Adrenal gland (tissue), 12 donors: Measurements from ENCODE around the gene ABHD3. TPM values are rescaled to one million over a fixed set of nuclear protein-coding genes. Genes with fewer than 3 reads are reported as not detected.
"Not testable (repeated sequence)": the region's sequence is repeated elsewhere in the genome, so short reads cannot be mapped to it uniquely, and the experiment has no call there.

Source experiments
- DNase-seq, 7 donors: peaks; one replicate each; pipeline ENCODE4 v3.0.0-alpha.2; 2019 to 2020
- H3K27ac ChIP-seq, 5 donors: fragments of 200-600 bp; sonication (generic) in 4 of 5; 1 replicate in 3 of 5; 2 replicates in 2 of 5; pipeline versions ENCODE4 v1.5.1 to v1.8.0; 2016 to 2020; ENCODE audit warnings: mild to moderate bottlenecking in 1 of 5
- H3K27me3 ChIP-seq: fragments of 200-600 bp; 2 replicates; pipeline ENCODE4 v1.8.0; 2021
- H3K36me3 ChIP-seq, 2 donors: fragments of 200-600 bp; replicated peaks in 1 of 2; 1 replicate in 1 of 2; 2 replicates in 1 of 2; pipeline versions ENCODE4 v1.5.1 to v1.8.0; 2018 to 2022
- H3K4me1 ChIP-seq, 2 donors: fragments of 200-600 bp; replicated peaks in 1 of 2; 1 replicate in 1 of 2; 2 replicates in 1 of 2; pipeline versions ENCODE4 v1.5.1 to v1.8.0; 2018 to 2021
- H3K4me3 ChIP-seq, 4 donors: fragments of 200-600 bp; sonication (generic) in 3 of 4; one replicate each; pipeline ENCODE4 v1.5.1; 2016 to 2018
- H3K9me3 ChIP-seq, 3 donors: fragments of 200-600 bp; sonication (generic) in 1 of 3; replicated peaks in 1 of 3; 1 replicate in 2 of 3; 2 replicates in 1 of 3; pipeline versions ENCODE4 v1.5.1 to v1.8.0; 2016 to 2021
- POLR2A ChIP-seq, 2 donors: fragments of 450-650 bp; IDR thresholded peaks; one replicate each; pipeline ENCODE4 v1.6.1; 2017; ENCODE audit warnings: antibody characterized with exemption in 2 of 2, mild to moderate bottlenecking in 2 of 2, moderate library complexity in 1 of 2
- WGBS, 4 donors: extraction: QIAGEN DNeasy Blood & Tissue Kit in 2 of 4; methylation state at CpG; one replicate each; pipeline versions ENCODE4 v1.1.5 to v1.1.7; 2013 to 2017; 5-methylcytosine and 5-hydroxymethylcytosine counted together
- intact Hi-C, 2 donors: fragments of 100-400 bp; cut with DNase I; formaldehyde crosslinking; loops; one replicate each; pipeline versions ENCODE4 v1.14.1 to v1.15.0; 2022 to 2023
- polyA plus RNA-seq, 3 donors: library from polyadenylated mRNA; stranded (reverse); fragments of 200-250 nt in 2 of 3; fragments of 350-450 nt in 1 of 3; fragmentation: Illumina TruSeq in 1 of 3; extraction: RNeasy Lipid Tissue Mini Kit (QIAGEN cat#74804) in 1 of 3; gene quantifications; one replicate each; pipeline ENCODE4 v1.2.3, GENCODE V29; 2013 to 2014
- total RNA-seq, 9 donors: library from RNA; depleted of rRNA in 4 of 9; stranded (reverse); fragments of >200 nt in 4 of 9; fragments of 120-200 nt in 1 of 9; fragmentation: NEBNext Ultra II Directional in 1 of 9; extraction: Animal tissue kit (Norgen Biotek cat#: 25700) in 1 of 9; gene quantifications; one replicate each; pipeline versions ENCODE4 v1.1.0 to v1.2.4, GENCODE V29; 2013 to 2023
- TF ChIP-seq, protein P1 (sequence below), 6 experiments: fragments of 450-650 bp in 4 of 6; fragments of 200-600 bp in 2 of 6; sonication (generic) in 1 of 6; IDR thresholded peaks; 1 replicate in 5 of 6; 2 replicates in 1 of 6; pipeline versions ENCODE4 v1.5.1 to v1.8.0; 2016 to 2021; ENCODE audit warnings: antibody characterized with exemption in 6 of 6, mild to moderate bottlenecking in 2 of 6, moderate library complexity in 1 of 6
- donor health status: healthy with polysubstance abuse.
- donor health status: Bipolar disorder and iron deficiency.
- donor health status: DM: yes; HTN: yes; CAD: no.
- donor health status: DM: no; HTN: no; CAD: no.
- donor health status: DM: no; HTN: no; CAD: no.
- donor health status: DM: yes; HTN: yes; CAD: no.

The ABHD3 gene
- total and polyA plus RNA-seq, 12 donors: 2.6 to 25.2 (median 10.4) TPM

DNA sequence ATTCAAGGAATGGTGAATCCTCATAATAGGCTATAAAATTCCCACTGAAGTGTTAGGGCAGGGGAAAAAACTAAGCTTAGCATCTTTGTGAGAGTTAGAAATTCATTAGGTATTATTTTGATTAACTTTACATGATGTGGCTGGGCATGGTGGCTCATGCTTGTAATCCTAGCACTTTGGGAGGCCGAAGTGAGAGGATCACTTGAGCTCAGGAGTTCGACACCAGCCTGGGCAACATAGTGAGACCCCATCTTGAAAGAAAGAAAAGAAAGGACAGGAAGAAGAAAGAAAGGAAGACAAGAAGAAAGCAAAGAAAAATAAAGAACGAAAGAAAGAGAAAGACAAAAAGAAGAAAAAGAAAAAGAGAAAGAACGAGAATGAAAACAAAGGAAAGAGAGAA, 52.5 kb downstream of the ABHD3 start:
- Histone ChIP-seq H3K36me3 (no peaks in the 10 kb centered on the region), H3K27ac (no peak overlapping the region), H3K4me3 (no peak overlapping the region), H3K9me3 (no peaks in the 10 kb centered on the region), H3K27me3 (no peaks in the 10 kb centered on the region), H3K4me1 (no peaks in the 10 kb centered on the region)
- intact Hi-C loops: no loop called here
- 93 to 98% (median 96%) methylated on average over 4 of the region's 4 CpGs for WGBS, 4 donors
- TF ChIP-seq, protein P1, sequence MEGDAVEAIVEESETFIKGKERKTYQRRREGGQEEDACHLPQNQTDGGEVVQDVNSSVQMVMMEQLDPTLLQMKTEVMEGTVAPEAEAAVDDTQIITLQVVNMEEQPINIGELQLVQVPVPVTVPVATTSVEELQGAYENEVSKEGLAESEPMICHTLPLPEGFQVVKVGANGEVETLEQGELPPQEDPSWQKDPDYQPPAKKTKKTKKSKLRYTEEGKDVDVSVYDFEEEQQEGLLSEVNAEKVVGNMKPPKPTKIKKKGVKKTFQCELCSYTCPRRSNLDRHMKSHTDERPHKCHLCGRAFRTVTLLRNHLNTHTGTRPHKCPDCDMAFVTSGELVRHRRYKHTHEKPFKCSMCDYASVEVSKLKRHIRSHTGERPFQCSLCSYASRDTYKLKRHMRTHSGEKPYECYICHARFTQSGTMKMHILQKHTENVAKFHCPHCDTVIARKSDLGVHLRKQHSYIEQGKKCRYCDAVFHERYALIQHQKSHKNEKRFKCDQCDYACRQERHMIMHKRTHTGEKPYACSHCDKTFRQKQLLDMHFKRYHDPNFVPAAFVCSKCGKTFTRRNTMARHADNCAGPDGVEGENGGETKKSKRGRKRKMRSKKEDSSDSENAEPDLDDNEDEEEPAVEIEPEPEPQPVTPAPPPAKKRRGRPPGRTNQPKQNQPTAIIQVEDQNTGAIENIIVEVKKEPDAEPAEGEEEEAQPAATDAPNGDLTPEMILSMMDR (IDR thresholded peaks at IDR 0.05): no peak
- no peak for DNase-seq

DNA sequence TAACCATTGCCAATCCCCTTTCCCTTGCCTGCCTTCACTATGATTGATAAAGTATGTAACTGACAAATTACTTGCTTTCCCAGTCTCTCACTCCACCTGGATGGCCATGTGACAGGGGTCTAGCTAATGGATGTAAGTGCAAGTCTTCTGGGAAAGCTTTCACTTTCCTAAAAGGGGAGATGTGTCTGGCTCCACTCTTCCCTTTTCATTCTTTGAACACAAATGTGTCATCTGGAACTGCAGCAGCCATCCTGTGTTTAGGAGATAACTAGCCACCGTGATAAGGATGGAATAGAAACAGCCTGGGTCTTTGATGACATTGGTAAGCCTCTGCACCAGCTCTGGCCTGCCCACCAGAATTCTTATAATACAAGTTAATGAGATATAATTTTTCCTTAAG, 54.3 kb downstream of the ABHD3 start:
- H3K4me1 ChIP-seq: no peaks in the 10 kb centered on the region
- H3K27ac ChIP-seq: no peak overlapping the region
- no peaks in the 10 kb centered on the region for H3K27me3 ChIP-seq
- no peak overlapping the region for H3K4me3 ChIP-seq
- no peak for TF ChIP-seq POLR2A (IDR thresholded peaks at IDR 0.05)
- TF ChIP-seq, protein P1 (IDR thresholded peaks at IDR 0.05): no peak
- DNase-seq: no peak
- no peaks in the 10 kb centered on the region for H3K9me3 ChIP-seq
- intact Hi-C loops: no loop called here
- H3K36me3 ChIP-seq: no peaks in the 10 kb centered on the region
- WGBS, 4 donors: 69 to 90% (median 86%) methylated on average over 1 of the region's 1 CpG

DNA sequence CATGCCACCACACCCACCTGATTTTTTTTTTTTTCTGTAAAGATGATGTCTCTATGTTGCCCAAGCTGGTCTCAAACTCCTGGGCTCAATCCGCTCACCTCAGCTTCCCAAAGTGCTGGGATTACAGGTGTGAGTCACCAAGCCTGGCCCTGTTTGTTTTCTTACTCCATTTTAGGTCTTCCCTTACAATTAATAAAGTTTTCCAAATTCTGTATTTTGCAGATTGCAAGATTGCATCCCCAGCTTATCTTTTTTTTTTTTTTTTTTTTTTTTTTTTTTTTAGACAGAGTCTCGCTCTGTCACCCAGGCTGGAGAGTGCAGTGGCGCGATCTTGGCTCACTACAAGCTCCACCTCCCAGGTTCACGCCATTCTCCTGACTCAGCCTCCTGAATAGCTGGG, 64.2 kb downstream of the ABHD3 start:
- H3K4me1 ChIP-seq, H3K4me3 ChIP-seq, H3K36me3 ChIP-seq, intact Hi-C loops, H3K27ac ChIP-seq, H3K9me3 ChIP-seq, DNase-seq, H3K27me3 ChIP-seq: not testable (repeated sequence)
- WGBS, 4 donors: 91 to 100% (median 98%) methylated on average over 5 of the region's 5 CpGs

DNA sequence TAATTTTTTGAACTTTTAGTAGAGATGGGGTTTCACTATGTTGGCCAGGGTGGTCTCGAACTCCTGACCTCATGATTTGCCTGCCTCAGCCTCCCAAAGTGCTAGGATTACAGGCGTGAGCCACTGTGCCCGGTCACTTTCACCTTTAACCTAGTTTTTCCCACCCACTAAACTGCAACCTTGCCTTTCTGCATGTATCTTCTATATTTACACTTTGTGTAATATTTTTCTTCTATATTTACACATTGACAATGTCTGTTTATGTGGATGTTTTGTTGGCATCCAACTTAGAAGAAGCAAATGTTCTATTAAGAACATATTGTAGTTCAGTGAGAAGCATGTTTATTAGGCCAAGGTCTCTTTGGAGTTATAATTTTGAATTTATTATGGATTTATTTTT, 65.8 kb downstream of the ABHD3 start:
- no peaks in the 10 kb centered on the region for H3K4me1 ChIP-seq
- H3K4me3 ChIP-seq: no peak overlapping the region
- DNase-seq: no peak
- no peaks in the 10 kb centered on the region for H3K36me3 ChIP-seq
- no peaks in the 10 kb centered on the region for H3K9me3 ChIP-seq
- 92 to 97% (median 94%) methylated on average over 3 of the region's 3 CpGs for WGBS, 4 donors
- TF ChIP-seq, protein P1 (IDR thresholded peaks at IDR 0.05): no peak
- no peak for TF ChIP-seq POLR2A (IDR thresholded peaks at IDR 0.05)
- no peak overlapping the region for H3K27ac ChIP-seq
- H3K27me3 ChIP-seq: no peaks in the 10 kb centered on the region
- intact Hi-C loops: no loop called here

DNA sequence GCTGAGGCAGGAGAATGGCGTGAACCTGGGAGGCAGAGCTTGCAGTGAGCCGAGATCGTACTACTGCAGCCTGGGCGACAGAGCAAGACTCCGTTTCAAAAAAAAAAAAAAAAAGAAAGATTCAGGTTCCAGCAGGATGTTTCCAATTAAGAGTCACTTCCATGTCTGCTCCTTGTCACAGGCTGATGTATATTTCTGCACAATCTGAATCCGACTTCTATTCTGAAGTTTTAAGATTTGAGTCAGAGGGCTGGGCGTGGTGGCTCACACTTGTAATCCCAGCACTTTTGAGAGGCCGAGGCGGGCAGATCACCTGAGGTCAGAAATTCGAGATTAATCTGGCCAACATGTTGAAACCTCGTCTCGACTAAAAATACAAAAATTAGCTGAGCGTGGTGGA, 67.8 kb downstream of the ABHD3 start:
- TF ChIP-seq, protein P1 (IDR thresholded peaks at IDR 0.05): no peak
- TF ChIP-seq POLR2A (IDR thresholded peaks at IDR 0.05): no peak
- Histone ChIP-seq H3K4me3 (no peak overlapping the region), H3K9me3 (no peaks in the 10 kb centered on the region), H3K36me3 (peaks cover 0 to 4% of the 10 kb centered on the region in 2 donors), H3K4me1 (no peaks in the 10 kb centered on the region), H3K27me3 (no peaks in the 10 kb centered on the region), H3K27ac (no peak overlapping the region)
- intact Hi-C loops: no loop called here
- WGBS, 4 donors: 91 to 95% (median 94%) methylated on average over 13 of the region's 13 CpGs
- no peak for DNase-seq
